GM21367 (cell line): ENCODE data around the gene LONRF2.

Experiments
- ATAC-seq: cut with Tn5 transposase; IDR thresholded peaks from one replicate; pipeline ENCODE4 v1.9.1; 2021; ENCODE audit not compliant: unreplicated experiment

LONRF2 gene

GRCh38 chr2:100276716-100277115 is 45.6 kb downstream of the LONRF2 start:
- no peak for ATAC-seq

- no peak for ATAC-seq
These were observed 47.1 kb downstream of the LONRF2 start for GRCh38 chr2:100275200-100275589.

GRCh38 chr2:100274566-100275199 is 47.6 kb downstream of the LONRF2 start:
- no peak for ATAC-seq

- no peak for ATAC-seq
These were observed 48.2 kb downstream of the LONRF2 start for GRCh38 chr2:100274076-100274475.

- ATAC-seq: no peak
These were observed 48.9 kb downstream of the LONRF2 start for GRCh38 chr2:100273387-100273786.

- no peak for ATAC-seq
These were observed 49.4 kb downstream of the LONRF2 start for GRCh38 chr2:100272841-100273329.

DNA sequence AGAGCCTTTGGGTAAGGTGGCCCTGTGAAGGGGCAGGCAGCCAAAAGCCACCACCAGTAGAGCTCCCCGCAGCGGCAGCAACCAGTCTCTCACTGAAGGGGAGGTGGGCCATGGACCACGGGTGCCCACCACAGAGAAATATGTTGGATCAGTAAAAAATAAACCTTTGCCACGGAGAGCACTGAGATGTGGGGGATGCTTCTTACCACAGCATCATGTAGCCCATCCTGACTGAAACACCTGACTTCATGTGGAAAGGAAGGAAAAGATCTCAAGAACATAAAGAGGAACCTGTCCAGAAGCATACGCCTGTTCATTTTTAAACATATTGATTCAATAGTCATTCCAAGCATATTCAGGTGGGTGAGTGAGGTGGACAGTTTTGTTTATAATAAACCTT is 51.1 kb downstream of the LONRF2 start:
- ATAC-seq: no peak

- no peak for ATAC-seq
These were observed 51.7 kb downstream of the LONRF2 start for GRCh38 chr2:100270381-100271146.

- no peak for ATAC-seq
These were observed 52.4 kb downstream of the LONRF2 start for GRCh38 chr2:100269889-100270288.

DNA sequence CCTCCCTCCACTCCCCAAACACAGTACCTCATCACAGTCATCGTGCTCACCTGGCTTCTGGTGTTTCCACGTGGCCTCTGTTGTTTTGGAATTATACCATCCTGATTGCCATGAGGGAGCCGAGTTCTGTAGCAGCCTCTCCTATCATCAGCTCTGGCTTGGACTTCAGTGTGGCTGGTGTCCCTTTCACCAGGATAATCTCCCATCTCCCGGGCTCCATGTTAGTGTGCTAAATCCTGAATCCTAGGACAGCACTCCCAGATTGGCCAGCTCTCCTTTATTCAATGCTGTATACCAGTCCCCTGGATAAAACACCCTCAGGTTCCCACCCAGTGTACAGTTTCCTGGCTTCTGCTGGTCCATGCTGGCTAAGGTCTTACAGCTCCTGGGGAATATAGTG is 53.3 kb downstream of the LONRF2 start:
- no peak for ATAC-seq

- no peak for ATAC-seq
These were observed 54.5 kb downstream of the LONRF2 start for GRCh38 chr2:100267751-100268150.

- ATAC-seq: no peak
These were observed 56.2 kb downstream of the LONRF2 start for GRCh38 chr2:100266126-100266525.

DNA sequence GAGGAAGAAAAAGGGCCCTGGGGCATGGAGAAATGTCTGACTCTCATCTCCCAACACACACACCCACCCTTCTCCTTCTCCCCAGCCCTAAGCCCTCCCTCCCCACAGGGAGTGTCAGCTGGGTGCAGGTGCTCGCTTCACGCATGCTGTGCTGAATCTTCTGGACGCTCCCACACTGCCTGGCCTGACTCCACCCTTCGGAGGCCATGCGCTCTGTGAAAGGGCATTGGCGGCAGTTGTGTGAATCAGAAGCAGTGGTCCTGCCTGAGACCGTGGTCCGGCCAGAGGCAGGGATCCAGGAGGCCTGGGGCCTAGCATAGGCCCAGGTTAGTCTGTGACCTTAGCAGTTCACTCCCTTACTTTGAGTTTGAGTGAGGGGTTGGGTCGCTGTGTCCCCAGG is 57.1 kb downstream of the LONRF2 start:
- no peak for ATAC-seq

- ATAC-seq: no peak
These were observed 57.6 kb downstream of the LONRF2 start for GRCh38 chr2:100264651-100265050.

GRCh38 chr2:100264121-100264520 is 58.2 kb downstream of the LONRF2 start:
- no peak for ATAC-seq

- no peak for ATAC-seq
These were observed 59.6 kb downstream of the LONRF2 start for GRCh38 chr2:100262555-100263320.

GRCh38 chr2:100262046-100262445 is 60.3 kb downstream of the LONRF2 start:
- no peak for ATAC-seq

DNA sequence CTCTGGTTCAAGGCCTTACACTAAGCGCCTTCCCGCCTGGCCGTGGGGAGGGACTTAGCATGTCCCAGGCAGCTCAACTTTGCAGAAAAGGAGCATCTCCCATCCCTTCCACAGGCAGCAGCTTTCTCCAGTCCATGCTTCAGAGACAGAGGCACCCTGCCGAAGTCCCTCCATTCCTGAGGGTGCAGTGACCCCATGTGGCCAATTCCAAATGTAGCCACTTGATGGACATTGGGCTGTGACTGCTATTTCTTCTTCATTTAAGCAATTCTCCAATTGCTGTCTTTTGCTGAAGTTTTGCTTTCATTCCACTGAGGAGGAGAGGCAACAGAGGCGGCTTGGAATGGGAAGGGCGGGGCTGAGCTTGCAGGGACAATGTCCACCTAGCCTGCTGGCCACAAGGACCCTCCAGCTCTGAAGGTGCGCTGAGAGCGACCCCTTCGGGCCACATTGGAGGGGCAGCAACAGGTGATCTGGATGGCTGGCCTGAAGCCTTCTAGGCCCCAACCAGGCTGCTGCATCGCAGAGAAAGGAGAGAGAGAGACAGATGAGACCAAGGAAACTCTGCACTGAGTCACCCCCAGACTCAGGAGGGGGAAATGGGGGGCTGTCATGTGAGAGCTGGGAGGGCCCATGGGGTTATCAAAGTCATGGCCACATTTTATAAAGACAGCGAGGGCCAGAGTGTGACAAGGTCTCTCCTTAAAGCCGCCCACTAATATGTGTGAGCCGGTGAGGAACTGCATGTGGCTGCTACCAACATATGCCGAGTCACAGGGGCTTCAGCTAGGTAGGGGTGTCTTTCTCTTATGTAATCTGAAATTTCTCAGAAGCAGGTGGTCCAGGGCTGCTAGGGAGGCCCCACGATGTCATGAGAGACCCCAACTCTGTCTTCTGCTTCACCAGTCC is 61.3 kb downstream of the LONRF2 start:
- ATAC-seq: no peak

- no peak for ATAC-seq
These were observed 63.2 kb downstream of the LONRF2 start for GRCh38 chr2:100259106-100259505.

GRCh38 chr2:100257939-100258338 is 64.4 kb downstream of the LONRF2 start:
- ATAC-seq: no peak

DNA sequence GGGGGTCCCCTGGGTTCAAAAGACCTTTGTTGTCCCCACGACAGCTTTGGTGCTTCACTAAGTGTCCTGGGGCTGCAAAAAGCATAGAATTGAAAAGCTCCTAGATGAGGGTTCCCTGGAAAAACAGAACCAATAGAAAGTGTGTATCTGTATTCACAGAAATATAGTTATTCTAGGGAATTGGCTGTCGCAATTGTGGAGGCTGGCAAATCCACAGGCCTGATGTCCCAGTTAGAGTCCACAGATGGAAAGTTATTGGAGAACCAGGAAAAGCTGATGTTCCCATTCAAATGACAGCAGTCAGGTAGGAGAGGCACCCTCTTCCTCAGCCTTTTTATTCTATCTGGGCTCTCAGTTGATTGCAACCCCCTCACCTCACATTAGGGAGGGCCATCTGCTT is 65.5 kb downstream of the LONRF2 start:
- no peak for ATAC-seq
